Brain microvascular endothelial cell (primary cell): ENCODE measurements around the gene TNFSF18.

Experiments used
- DNase-seq: peaks from one replicate; pipeline ENCODE4 v3.0.0-alpha.2; 2020
- H3K27ac ChIP-seq: fragments of 250-450 bp; sonication (Bioruptor Pico); 2 replicates; pipeline ENCODE4 v1.5.1; 2020; ENCODE audit warnings: mild to moderate bottlenecking, moderate library complexity
- H3K27me3 ChIP-seq: fragments of 250-450 bp; sonication (Bioruptor Pico); replicated peaks from 2 replicates; pipeline ENCODE4 v1.5.1; 2020; ENCODE audit warnings: mild to moderate bottlenecking
- H3K36me3 ChIP-seq: fragments of 250-450 bp; sonication (Bioruptor Pico); replicated peaks from 2 replicates; pipeline ENCODE4 v1.5.1; 2020; ENCODE audit warnings: mild to moderate bottlenecking
- H3K4me3 ChIP-seq: 2 replicates; pipeline ENCODE4 v1.5.1; 2011; ENCODE audit warnings: low read depth, mild to moderate bottlenecking, control low read depth, low read length, moderate library complexity
- in situ Hi-C: cut with HindIII; loops from 2 replicates; pipeline ENCODE4 v1.10.0; 2017; ENCODE audit warnings: low sequenced_read_pairs, low pct_ligation_motif_present
- TF ChIP-seq, protein P1 (sequence below): IDR thresholded peaks from 2 replicates; pipeline ENCODE4 v1.5.1; 2011; ENCODE audit warnings: low read depth, mild to moderate bottlenecking, moderate library complexity, low read length, control low read depth, inconsistent platforms; ENCODE audit errors: missing control alignments

TNFSF18 gene

DNA sequence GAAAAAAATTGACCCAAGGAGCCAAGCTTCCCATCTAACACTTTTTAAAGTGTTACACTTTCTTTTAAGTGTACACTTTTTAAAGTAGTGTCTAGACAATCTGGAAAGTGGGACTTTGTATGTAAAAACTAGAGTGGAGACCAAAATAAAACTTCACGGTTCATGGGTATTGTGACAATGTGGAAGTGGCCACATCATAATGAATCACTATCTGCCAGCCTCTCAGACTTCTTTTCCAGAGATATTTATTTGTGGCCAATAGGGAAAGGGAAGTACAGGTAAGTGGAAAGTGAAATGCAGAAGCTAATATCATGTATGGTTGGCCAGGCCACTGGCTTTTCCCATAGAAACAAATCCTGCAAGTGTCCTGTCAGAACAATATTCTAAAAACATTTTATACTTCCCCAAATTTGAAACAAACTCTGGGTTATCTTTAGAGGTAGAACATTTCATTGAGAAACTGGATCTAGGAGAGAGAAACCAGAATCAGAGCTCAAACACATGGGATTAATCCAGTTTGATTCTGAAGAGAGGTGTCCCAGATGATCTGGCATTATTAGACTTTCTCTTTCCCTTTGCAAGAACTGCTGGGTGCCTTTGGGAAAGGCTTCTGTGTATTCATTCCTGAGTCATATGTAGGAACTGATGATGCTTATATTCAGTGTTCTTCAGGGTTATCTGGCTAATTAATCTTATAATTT is 2.0 kb downstream of the TNFSF18 start:
- Histone ChIP-seq H3K27ac (peak overlapping the region; percentile 66), H3K27me3 (no peaks in the 10 kb centered on the region), H3K36me3 (no peaks in the 10 kb centered on the region), H3K4me3 (no peak overlapping the region)
- in situ Hi-C loops: no loop called here
- no peak for DNase-seq
- TF ChIP-seq, protein P1, sequence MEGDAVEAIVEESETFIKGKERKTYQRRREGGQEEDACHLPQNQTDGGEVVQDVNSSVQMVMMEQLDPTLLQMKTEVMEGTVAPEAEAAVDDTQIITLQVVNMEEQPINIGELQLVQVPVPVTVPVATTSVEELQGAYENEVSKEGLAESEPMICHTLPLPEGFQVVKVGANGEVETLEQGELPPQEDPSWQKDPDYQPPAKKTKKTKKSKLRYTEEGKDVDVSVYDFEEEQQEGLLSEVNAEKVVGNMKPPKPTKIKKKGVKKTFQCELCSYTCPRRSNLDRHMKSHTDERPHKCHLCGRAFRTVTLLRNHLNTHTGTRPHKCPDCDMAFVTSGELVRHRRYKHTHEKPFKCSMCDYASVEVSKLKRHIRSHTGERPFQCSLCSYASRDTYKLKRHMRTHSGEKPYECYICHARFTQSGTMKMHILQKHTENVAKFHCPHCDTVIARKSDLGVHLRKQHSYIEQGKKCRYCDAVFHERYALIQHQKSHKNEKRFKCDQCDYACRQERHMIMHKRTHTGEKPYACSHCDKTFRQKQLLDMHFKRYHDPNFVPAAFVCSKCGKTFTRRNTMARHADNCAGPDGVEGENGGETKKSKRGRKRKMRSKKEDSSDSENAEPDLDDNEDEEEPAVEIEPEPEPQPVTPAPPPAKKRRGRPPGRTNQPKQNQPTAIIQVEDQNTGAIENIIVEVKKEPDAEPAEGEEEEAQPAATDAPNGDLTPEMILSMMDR: no peak

DNA sequence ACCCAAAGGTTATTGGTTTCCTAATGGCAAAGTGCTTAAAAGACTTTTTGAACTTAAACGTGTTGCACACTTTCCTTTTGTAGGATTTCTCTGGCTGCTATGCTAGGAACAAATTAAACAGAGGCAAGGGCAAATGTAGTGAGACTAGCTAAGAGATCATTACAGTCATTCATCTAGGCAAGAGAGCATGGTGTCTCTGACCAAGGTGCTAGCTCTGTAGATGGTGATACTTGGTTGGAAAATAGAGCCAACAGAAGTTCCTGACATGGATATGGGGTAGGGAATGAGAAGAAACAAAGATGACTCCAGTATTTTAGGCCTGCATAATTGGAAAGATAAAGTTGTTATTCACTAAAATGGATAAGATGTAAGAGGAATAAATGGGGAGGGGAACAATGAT is 6.1 kb downstream of the TNFSF18 start:
- Histone ChIP-seq H3K4me3 (no peak overlapping the region), H3K36me3 (no peaks in the 10 kb centered on the region), H3K27ac (no peak overlapping the region), H3K27me3 (no peaks in the 10 kb centered on the region)
- DNase-seq: no peak
- in situ Hi-C loops: no loop called here
- TF ChIP-seq, protein P1: no peak

DNA sequence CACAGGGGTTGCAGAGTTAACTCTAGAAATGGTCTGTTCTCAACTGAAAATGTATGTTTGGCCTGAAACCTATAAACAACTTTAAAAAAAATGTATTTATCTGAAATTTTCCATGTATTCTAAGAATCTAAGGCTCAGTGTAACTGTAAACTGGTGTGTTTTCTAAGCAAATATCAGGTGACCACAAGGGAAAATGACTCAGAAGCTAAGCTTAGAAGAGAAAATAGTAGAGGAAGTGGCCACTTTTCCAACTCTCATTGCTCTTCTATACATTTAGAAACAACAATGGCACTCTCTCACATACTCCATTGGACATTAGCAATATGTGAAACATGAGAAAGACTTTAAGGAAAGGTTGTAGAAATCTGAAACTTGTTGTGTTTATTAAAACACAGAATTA is 7.5 kb downstream of the TNFSF18 start:
- Histone ChIP-seq H3K4me3 (no peak overlapping the region), H3K27ac (peak overlapping the region; percentile 58), H3K36me3 (no peaks in the 10 kb centered on the region), H3K27me3 (no peaks in the 10 kb centered on the region)
- in situ Hi-C loops: no loop called here
- TF ChIP-seq, protein P1: no peak
- peak; percentile 33 for DNase-seq

DNA sequence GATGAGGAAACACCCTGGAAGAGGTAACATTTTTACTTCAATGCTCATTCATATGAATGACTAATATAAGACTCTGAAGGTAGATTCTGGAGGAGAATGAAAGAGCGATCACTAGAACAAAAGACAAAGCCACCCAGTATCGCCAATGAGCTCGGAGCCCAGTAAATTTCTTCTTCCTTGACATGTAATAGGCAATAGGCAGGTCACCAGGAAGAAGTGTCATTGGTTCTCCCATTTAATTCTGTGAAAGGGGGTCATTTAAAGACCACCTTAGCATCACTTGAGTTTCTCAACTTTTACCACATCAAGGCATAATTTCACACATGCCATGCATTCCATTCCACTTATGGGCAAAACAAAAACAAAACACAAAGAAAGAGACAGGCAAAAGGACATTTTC is 7.9 kb downstream of the TNFSF18 start:
- in situ Hi-C loops: no loop called here
- TF ChIP-seq, protein P1: no peak
- peak overlapping the region; percentile 58 for H3K27ac ChIP-seq
- H3K27me3 ChIP-seq: no peaks in the 10 kb centered on the region
- no peak for DNase-seq
- H3K36me3 ChIP-seq: no peaks in the 10 kb centered on the region
- no peak overlapping the region for H3K4me3 ChIP-seq

DNA sequence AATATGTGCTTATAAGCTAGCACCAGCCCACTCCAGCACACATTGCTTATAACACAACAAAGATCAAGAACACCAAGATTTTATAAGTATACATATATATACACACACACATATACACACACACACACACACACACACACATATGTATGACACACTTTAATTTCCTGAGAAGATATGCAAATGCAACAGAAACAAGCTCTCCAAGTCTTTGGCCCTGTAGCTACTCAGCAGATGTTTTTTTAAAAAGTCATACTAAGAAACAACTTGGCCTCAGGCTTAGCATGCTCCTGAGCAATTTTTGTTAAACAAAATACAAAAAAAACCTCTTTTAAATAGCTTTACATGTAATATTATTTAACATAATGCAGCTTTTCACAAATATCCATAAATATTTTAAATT is 11.1 kb downstream of the TNFSF18 start:
- Histone ChIP-seq H3K27me3 (no peaks in the 10 kb centered on the region), H3K36me3 (no peaks in the 10 kb centered on the region), H3K27ac (no peak overlapping the region), H3K4me3 (no peak overlapping the region)
- TF ChIP-seq, protein P1: no peak
- in situ Hi-C loops: no loop called here
- no peak for DNase-seq

DNA sequence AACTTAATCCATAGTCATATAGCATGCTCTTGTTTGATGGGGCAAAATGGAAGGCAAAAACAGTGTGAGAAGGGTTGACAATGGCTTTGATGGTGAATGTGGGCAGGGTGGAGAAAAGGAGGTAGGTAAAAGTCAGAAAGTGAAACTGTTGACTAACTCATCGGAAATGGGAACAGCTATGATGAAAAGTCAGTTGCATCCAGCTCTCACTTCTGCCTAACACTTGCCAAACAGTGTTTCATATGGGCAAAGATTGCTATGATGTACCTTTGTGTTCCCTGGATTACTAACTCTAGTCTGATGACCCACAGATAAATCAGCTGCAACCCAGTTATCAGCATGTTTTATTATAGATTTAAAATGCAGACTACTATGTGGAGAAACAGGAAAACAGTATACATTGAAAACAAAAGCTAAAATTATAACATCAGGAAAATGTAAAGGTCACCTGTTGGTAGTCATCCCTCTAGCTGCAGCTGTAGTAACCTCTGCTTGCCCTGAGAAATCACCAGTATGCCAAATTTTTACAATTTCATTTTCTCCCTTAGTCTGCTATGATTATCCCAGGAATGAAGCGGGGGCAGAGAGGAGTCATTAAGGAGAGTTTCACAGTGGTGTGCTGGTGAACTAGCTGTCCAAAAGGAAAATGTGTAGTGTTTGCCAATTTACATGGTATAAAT is 11.7 kb downstream of the TNFSF18 start:
- Histone ChIP-seq H3K4me3 (no peak overlapping the region), H3K27ac (no peak overlapping the region), H3K36me3 (no peaks in the 10 kb centered on the region), H3K27me3 (no peaks in the 10 kb centered on the region)
- TF ChIP-seq, protein P1: no peak
- DNase-seq: no peak
- in situ Hi-C loops: no loop called here
